Fibroblast of the conjunctiva (primary cell): ENCODE results near the gene RAB40AL.
"Not testable (repeated sequence)": the region's sequence is repeated elsewhere in the genome, so short reads cannot be mapped to it uniquely, and the experiment has no call there.

Source experiments
- DNase-seq: peaks from one replicate; pipeline ENCODE4 v3.0.0-alpha.2; 2010; ENCODE audit warnings: low read depth

RAB40AL gene

DNA sequence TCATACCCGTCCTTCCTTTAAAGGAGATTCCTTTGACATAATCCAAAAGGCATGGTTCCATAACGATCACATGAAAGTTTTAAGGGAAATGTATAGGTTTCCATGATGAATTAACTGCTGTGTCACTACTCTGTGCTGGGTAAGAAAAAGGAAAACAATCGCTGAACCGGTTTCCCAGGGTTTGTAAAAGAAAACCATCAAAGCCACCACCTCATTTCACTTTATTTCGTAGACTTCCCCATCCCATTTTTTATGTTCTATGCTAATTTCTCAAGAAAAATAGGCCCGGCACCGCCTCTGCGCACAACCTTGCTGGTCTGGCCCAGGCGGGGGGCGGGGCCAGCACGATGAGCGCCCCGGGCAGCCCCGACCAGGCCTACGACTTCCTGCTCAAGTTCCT lies at the start of gene RAB40AL:
TSS of gene RAB40AL (plus strand) at position 301 of the 400 bp plus-strand sequence. CDS start at position 348, 47 bp downstream.
- not testable (repeated sequence) for DNase-seq

- no peak for DNase-seq
Observed at GRCh38 chrX:102887687-102888086, 49.4 kb upstream of the RAB40AL start.

DNA sequence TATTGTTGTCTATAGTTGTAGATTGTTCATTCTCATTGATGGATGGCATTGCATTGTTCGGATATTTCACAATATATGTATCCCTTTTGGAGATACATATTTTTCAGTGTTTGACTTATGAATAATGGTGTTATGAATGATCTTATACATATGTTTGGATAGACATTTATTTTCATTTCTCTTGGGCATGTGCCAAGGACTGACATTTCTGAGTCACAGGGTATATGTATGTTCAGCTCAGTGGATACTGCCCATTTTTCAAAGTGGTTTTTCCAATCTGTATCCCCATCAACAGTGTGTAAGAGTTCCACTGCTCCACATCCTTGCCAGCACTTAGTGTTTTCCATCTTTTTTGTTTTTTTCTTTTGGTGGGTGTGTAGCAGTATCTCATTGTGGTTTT lies 45.0 kb upstream of the RAB40AL start:
- no peak for DNase-seq

DNA sequence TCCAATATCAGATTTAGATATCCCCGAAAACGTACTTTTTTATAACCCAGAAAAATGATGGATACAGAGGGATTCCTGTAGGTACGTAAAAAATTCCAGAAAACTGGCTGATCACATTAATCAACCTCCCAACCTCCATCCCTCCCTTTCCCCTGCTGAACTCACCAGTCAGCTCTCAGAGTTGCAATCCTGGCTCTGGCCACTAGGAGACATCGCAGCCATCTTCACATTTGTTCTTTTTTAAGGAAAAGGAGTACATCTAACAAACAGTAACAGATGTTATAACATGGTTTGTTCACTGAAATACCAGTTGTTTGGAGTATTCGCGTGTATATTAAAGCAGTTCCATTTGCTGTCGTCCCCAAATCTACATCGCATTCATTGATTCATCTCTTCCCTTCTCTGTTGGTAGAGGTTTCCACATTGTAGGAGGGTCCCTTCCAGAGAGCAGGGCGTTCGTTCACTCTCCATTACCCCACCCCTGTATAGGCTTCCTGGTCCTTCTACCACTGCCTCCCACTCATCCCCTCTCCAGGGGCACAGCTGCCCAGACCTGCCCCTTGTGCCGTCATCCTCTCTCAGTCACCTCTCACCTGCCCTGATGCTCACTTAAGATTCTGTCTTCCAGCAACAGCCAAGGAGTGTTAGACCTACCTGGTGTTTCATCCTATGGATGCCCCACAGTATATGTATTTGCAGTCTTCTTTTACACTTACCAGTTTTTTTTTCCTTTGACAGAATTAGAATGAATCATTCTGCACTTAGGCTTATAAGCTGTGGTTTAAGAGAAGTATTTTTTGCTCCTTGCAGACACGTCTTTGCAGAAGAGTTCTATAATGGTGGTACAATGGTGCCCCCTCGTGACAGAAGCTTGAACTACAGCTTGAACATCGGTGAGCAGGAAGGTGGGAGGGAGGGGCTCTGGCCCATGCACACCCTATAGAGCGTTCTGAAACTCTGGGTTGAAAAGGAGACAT lies 36.8 kb upstream of the RAB40AL start:
- DNase-seq = peak; percentile 50

GRCh38 chrX:102902355-102902754 lies 34.7 kb upstream of the RAB40AL start:
- DNase-seq = no peak

DNA sequence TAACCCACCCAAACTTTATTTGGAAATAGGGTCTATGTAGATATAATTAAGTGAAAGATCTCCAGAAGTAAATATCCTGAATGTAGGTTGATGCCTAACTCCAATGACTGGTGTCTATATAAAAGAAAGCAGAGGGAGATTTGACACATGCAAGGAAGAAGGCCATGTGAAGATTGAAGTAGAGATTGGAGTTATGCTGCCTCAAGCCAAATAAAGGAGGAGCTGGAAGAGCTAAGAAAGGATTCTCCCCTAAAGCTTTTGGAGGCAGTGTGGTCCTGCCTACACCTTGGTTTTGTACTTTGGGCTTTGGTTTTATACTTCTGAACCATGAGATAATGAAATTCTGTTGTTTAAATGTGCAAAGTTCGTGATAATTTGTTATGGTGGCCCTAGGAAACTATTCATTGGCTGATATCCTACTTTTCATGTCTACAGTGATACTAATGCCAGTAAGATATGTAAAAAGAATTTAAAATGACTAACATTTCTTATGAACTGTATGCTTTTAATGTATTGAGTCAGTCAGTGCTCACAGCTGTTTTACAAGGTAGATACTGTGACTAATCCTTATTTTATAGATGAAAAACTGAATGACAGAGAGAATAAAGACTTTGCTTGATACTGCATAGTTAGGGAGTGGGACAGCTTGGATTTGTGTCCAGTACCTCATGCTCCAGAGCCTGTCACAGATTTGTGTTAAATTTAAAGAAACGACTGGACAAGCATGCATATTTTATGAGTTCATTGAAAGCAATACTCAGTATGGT lies 5.9 kb upstream of the RAB40AL start:
- no peak for DNase-seq

- no peak for DNase-seq
Observed at GRCh38 chrX:102934624-102935023, 2.4 kb upstream of the RAB40AL start.

DNA sequence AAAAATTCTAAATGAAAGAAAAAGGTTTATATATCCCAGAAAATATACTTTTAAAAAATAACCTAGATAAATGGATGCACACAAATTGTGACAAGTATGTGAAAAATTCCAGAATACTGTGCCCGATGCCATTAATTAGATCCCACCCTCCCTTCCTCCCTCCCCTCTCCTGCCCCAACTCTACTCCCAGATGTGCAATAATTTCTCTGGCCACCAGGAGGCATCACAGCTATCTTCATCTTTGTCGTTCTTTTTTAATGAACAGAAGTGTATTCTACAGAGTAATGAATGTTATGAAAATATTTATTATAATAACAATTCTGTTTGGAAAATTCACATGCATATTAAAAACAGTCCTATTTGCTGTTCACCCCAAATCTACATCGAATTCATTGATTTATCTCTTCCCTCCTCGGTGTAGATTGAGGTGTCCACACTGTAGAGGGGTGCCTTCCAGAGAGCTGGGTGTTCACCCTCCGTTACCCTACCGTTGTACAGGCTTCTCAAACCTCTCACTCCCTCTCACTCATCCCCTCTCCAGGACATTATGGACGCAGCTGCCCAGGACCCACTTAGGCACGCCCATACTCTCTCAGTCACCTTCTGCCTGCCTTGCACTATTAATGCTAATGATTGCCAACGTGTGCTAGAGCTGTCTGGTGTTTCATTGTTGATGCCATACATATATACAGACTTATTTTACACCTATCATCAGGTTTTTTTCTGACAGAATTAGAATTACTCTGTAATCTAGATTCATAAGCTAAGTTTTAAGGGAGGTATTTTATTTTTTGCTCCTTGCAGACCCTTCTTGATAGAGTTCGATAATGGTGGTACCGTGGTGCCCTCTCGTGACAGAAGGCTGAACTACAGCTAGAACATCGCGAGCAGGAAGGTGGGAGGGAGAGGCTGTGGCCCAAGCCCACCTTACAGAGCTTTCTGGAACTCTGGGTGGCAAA lies 14.1 kb downstream of the RAB40AL start:
- peak; percentile 12 for DNase-seq

- DNase-seq = no peak
Observed at GRCh38 chrX:102957751-102958150, 20.7 kb downstream of the RAB40AL start.

DNA sequence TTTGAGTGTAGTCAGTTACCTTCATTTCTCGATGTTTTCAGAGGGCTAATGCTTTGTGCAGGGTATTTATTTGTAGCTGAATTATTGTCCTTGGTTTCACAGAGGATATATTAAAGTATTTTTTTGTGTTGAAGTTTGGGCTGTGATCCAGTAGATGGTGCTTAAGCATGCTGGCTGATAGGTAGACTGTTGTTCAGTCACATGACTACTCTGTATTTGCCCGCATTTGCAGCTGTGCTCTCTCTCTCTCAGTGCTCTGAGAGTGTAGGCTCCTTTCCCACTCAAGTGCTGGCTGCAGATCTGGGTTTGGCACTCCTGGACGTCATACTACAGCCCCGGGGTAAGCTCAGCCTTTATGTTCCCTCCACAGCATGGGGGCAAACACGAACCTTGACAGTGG lies 21.7 kb downstream of the RAB40AL start:
- no peak for DNase-seq

DNA sequence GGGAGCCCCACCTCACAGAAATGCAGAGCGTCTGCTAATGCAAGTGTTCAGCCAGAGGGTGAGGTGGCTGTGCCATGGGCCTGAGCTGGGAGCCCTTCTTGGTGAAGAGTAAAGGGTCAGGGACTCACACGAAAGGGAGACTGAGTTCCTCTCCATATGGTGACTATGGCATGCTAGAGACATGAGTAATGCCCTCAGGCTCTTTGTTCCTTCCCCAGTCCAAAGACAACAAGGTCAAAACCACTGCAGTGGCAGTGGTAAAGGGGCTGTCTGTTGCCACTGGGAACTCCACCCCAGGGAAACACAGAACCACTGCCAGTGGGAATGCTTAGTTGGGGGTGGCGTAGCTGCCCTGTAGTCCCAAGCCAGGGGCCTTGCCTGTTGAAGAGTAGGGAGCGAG lies 22.4 kb downstream of the RAB40AL start:
- peak; percentile 6 for DNase-seq

DNA sequence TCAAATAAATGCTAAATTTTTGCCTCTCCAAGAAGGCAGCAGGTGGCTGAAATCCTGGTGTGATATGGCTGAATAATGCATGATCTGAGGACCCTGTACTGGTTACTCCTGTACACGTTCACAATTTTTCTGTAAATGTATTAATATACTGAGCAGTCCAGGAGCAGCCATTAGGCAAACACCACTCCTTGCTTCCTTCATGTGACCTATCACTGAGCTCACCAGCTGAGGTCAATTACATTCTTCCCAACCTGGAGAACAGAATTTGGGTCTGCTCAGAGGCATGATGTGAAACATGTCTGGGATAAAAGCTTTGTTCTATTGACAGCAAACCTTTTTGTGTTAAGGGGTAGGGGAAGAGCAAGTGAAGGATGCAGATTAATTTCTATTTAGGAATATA lies 26.9 kb downstream of the RAB40AL start:
- DNase-seq = no peak

GRCh38 chrX:102964940-102965339 lies 27.9 kb downstream of the RAB40AL start:
- DNase-seq = no peak

- DNase-seq = no peak
Observed at GRCh38 chrX:102966701-102967100, 29.6 kb downstream of the RAB40AL start.

DNA sequence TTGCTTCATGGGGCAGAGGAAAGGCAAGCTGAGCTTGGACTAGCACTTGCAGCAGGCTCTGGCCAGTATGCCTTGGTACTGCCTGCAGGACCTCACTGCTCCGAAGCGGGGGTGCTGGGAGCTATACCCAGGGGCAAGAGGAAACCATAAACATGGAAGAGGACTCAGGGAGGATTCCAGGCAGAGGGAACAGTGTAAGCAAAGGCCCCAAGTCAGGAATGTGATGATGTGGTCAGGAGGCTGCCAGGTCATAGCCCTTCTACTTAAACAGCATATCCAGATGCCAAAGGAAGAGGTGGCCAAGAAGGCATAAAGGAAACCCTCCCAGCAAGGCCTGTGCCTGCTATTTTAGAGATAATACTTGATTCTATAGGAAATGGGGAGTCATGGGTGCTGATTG lies 31.1 kb downstream of the RAB40AL start:
- DNase-seq = no peak

DNA sequence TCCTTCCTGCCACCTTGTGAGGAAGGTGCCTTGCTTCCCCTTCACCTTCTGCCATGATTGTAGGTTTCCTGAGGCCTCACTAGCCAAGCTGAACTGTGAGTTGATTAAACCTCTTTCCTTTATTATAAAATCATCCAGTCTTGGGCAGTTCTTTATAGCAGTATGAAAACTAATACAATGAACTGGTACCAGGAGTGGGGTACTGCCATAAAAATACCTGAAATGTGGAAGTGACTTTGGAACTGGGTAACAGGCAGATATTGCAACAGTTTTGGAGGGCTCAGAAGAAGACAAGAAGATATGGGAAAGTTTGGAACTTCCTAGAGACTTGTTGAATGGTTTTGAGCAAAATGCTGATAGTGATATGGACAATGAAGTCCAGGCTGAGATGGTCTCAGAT lies 34.5 kb downstream of the RAB40AL start:
- not testable (repeated sequence) for DNase-seq

DNA sequence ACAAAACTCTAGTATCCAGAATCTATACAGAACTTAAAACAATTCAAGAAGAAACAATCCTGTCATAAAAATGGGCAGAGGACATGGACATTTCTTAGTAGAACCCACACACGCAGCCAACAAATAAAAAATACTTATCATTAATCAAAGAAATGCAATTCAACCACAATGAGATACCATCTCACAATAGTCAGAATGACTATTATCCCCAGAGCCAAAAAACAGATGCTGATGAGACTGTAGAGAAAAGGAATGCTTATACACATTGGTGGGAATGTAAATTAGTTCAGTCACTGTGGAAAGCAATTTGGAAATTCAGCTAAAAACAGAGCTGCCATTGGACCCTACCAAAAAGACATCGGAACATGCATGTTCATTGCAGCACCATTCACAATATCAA lies 37.9 kb downstream of the RAB40AL start:
- DNase-seq = no peak

GRCh38 chrX:102976286-102976685 lies 39.2 kb downstream of the RAB40AL start:
- no peak for DNase-seq

DNA sequence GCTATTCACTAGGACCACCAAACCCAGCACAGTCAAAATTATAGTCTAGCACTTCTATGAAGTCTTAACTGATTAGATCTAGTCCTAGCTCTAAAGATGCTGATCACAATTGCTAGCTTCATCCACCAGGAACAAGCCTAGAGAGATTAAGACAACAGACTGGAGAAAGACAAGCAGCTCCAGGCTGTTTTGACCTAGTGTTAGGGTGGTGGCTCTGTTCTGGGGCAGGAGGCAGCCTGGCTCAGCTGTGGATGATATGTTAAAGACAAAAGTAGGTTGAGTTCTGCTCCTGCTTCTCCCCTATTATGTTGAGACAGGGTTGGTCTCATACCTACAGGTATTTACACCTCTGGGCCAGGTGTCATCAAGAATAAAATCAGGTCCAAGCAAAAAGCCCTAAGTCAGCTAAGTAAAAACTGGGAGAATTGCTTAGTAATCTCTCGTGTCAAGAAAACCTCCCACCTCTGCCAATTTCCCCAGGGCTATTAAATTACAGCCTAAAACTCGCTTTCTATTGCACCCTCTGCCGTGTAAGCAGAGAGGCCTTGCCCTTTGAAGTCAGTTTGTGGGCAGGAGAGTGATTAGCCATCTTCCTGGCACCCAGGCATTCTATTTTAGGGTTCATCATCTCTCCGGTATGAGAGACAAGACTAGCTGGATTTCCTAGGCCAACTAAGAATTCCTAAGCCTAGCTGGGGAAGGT lies 39.9 kb downstream of the RAB40AL start:
- DNase-seq = no peak

GRCh38 chrX:102978594-102978993 lies 41.5 kb downstream of the RAB40AL start:
- DNase-seq = no peak

DNA sequence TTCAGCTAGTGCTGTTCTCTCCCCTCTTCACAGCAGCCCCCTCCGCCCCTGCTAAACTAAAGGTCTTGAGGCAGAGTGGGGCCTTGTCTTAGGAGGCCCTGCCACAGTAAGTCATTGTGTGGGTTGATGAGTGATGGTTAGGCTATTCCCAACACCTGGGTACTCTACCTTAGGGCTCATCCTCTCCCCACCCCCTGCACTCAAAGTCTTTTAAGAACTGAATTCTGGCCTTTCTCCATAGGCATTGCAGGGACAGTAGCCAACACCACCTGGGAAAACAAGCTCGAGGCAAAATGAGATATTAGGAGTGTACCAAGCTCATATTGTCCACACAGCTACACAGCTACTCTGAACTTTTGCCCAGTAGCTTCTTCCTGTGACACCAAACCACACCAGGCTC lies 42.5 kb downstream of the RAB40AL start:
- no peak for DNase-seq
